Loucy (cell line): ENCODE results near the gene BCAS2.

ENCODE experiments used
- EZH2phosphoT487 ChIP-seq: fragments of 200-600 bp; IDR thresholded peaks from 2 replicates; pipeline ENCODE4 v1.6.1; 2018; ENCODE audit warnings: antibody characterized with exemption, mild to moderate bottlenecking, moderate library complexity, borderline replicate concordance
- TF ChIP-seq, protein P1 (sequence below): fragments of 200-600 bp; sonication (generic); conservative IDR thresholded peaks from 2 replicates; pipeline ENCODE4 v1.5.1; 2014; ENCODE audit warnings: mild to moderate bottlenecking, antibody characterized with exemption, low read length

- TF ChIP-seq, protein P1, sequence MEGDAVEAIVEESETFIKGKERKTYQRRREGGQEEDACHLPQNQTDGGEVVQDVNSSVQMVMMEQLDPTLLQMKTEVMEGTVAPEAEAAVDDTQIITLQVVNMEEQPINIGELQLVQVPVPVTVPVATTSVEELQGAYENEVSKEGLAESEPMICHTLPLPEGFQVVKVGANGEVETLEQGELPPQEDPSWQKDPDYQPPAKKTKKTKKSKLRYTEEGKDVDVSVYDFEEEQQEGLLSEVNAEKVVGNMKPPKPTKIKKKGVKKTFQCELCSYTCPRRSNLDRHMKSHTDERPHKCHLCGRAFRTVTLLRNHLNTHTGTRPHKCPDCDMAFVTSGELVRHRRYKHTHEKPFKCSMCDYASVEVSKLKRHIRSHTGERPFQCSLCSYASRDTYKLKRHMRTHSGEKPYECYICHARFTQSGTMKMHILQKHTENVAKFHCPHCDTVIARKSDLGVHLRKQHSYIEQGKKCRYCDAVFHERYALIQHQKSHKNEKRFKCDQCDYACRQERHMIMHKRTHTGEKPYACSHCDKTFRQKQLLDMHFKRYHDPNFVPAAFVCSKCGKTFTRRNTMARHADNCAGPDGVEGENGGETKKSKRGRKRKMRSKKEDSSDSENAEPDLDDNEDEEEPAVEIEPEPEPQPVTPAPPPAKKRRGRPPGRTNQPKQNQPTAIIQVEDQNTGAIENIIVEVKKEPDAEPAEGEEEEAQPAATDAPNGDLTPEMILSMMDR, result no peak
- TF ChIP-seq EZH2phosphoT487, result no peak
Observed at GRCh38 chr1:114564141-114564540, 17.3 kb downstream of the BCAS2 start.
